ENCODE measurements around the gene GSG1L.

The GSG1L gene

DNA sequence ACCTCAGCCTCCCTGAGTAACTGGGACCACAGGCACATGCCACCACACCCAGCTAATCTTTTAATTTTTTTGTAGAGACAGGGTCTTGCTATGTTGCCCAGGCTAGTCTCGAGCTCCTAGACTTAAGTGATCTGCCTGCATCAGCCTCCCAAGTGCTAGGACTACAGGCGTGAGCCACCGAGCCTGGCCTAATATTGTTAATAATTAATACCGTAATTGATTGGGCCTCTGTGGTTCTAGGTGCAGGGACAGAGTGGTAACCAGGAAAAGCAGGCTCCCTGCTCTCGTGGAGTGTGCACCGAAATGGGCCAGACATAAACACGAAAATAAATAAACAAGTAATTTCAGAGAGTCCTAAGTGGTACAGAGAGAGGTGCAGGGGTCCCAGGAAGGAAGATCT is 241.0 kb downstream of the GSG1L start:
- TF ChIP-seq, protein P1, sequence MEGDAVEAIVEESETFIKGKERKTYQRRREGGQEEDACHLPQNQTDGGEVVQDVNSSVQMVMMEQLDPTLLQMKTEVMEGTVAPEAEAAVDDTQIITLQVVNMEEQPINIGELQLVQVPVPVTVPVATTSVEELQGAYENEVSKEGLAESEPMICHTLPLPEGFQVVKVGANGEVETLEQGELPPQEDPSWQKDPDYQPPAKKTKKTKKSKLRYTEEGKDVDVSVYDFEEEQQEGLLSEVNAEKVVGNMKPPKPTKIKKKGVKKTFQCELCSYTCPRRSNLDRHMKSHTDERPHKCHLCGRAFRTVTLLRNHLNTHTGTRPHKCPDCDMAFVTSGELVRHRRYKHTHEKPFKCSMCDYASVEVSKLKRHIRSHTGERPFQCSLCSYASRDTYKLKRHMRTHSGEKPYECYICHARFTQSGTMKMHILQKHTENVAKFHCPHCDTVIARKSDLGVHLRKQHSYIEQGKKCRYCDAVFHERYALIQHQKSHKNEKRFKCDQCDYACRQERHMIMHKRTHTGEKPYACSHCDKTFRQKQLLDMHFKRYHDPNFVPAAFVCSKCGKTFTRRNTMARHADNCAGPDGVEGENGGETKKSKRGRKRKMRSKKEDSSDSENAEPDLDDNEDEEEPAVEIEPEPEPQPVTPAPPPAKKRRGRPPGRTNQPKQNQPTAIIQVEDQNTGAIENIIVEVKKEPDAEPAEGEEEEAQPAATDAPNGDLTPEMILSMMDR (conservative IDR thresholded peaks at IDR 0.05; ENCODE audit: low read depth, low read length): no peak
- H3K4me3 ChIP-seq (ENCODE audit: low read length): no peak overlapping the region
- no peak for DNase-seq (ENCODE audit: low read depth)

DNA sequence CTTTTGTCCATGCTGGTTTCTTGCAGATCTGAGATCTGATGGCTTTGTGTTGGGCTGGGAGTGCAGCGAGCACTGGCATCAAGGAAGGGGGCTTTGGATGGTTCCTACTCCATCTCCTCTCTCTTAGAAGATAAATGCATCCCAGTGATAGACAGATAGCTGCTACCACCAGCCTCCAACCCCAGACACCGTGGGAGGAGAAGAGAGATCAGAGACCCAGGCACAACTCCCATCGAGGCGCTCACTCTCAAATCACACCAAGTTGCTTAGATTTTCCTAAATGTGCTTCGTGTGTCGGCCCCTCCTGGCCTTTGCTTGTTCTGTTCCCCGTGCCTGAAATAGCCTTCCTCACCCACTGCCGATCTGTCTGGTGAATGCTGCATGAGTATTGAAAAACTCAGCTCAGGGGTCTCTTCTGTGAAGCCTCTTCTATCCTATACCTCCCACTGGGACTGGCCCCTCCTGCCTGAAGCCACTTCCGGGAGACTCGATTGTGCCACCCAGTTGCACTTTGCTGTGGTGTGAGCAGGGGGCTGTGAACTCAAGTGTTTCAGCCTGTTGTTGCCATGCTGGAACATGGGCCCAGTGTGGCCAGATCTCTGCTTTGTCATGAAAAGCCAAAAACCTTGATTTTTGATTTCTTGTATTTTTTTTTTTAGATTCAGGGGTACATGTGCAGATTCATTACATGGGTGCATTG is 242.7 kb downstream of the GSG1L start:
- no peak overlapping the region for H3K4me3 ChIP-seq (ENCODE audit: low read length)
- TF ChIP-seq, protein P1 (conservative IDR thresholded peaks at IDR 0.05; ENCODE audit: low read depth, low read length): no peak
- no peak for DNase-seq (ENCODE audit: low read depth)

DNA sequence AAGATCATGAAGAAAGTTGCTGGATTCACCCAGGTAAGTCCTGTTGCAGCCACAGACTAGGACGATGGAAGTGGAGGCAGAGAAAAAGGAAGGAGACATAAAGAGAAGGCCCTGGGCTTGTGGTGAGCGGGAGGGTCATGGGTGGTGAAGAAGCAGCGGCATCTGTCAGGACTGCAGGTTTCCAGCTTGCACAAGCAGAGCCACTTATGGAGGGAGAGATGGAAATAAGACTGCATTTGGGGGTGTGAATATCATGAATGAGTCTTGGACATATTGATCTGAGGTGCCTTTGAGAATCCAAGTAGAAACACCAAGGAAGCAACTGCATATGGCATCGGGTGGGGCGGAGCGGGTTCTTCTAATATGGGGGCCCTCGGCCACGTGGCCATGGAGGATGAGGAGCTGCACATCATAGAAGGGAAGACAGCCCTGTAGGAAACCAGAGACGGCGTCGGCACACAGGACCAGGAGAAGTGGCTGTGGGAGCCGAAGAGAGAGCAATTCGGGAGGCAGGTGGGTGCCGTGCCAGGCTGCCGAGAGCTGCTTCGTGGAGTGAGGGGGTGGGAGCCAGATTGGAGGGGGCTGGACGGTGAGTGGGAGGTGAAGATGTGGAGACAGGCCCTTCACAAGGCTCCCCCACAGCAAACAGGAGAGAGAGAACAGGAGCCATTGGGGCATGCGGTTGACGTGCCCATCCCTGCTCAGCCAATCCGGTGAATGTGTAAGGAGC is 243.5 kb downstream of the GSG1L start:
- no peak for DNase-seq (ENCODE audit: low read depth)
- TF ChIP-seq, protein P1 (conservative IDR thresholded peaks at IDR 0.05; ENCODE audit: low read depth, low read length): no peak
- no peak overlapping the region for H3K4me3 ChIP-seq (ENCODE audit: low read length)

DNA sequence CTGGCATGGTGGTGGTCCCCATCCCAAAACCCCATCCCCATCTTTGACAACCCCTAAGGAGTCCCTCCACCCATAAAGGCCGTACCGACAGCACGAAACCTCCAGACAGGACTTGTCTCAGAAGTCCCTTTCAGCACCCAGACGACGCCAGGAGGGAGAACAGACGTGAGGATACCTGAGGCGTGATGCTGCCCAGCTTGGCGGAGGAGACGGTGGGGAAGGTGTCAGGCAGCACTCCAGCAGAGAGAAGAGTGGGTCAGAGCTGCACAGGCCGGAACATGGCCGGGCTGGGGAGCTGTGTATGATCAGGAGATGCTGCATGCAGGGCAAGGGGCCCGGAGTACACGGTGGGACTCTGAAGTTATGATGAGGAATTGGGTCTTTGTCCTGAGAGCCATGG is 244.2 kb downstream of the GSG1L start:
- DNase-seq (ENCODE audit: low read depth): no peak
- no peak overlapping the region for H3K4me3 ChIP-seq (ENCODE audit: low read length)
- TF ChIP-seq, protein P1 (conservative IDR thresholded peaks at IDR 0.05; ENCODE audit: low read depth, low read length): no peak

DNA sequence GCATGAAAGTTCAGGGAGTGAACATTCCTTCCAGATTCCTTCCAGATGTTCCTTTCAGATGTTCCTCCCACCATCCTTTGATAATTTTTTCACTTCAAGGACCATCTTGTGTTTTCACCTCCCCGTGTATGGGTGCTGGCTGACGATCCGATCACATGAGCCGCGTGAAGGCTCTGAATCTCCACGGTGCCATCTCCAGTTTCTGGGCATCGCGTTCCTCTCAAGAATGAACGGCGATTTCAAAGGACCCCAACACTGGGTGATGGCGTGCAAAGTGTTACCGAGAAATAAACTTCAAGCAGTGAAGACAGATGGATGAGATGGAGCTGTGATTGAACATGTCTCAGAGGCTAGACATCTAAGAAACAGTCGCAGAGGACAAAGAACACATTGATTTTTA is 245.3 kb downstream of the GSG1L start:
- H3K4me3 ChIP-seq (ENCODE audit: low read length): no peak overlapping the region
- DNase-seq (ENCODE audit: low read depth): no peak
- TF ChIP-seq, protein P1 (conservative IDR thresholded peaks at IDR 0.05; ENCODE audit: low read depth, low read length): no peak

DNA sequence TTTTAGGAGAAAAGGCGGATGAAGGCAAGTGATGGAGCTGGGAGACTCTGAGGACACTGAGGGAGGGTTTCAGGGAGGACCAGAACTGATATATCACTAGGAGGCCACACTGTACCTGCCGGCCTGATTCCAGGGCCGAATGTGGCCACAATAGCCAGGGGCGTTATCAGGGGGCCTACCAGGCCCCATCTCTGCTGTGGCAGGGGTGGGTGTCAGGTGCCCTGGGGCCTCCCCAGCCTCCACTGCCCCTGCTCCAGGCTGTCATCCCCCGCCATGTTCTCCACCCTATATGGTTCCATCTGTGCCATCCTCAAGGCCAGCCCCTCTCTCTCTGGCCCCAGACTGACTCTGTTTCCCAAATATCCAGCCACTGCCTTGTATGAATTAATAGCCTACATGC is 246.5 kb downstream of the GSG1L start:
- DNase-seq (ENCODE audit: low read depth): no peak
- no peak overlapping the region for H3K4me3 ChIP-seq (ENCODE audit: low read length)
- TF ChIP-seq, protein P1 (conservative IDR thresholded peaks at IDR 0.05; ENCODE audit: low read depth, low read length): no peak

DNA sequence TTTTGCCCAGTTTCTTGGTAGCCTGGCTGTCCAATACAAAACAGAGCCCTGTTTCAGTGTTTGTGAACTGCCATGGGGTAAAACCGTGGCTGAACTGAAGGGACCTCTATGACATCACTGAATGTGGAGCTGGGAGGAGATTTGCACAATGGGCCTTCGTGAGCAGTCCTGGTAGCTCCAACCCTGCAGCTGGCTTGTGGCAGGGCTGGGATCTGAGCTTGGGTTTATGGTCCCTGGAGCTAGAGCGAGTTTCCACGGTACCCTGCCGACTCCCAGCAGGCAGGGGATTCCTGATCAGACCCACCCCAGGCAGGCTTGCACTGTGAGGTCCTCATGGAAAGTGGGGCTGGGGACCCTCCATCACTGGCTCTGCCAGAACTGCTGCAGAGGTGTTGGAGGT is 247.0 kb downstream of the GSG1L start:
- no peak for DNase-seq (ENCODE audit: low read depth)
- TF ChIP-seq, protein P1 (conservative IDR thresholded peaks at IDR 0.05; ENCODE audit: low read depth, low read length): no peak
- H3K4me3 ChIP-seq (ENCODE audit: low read length): no peak overlapping the region

All from retinal pigment epithelial cell (primary cell).